Measurements from ENCODE around the gene INTS3.
"Not testable (repeated sequence)": the region's sequence is repeated elsewhere in the genome, so short reads cannot be mapped to it uniquely, and the experiment has no call there.

INTS3 gene

DNA sequence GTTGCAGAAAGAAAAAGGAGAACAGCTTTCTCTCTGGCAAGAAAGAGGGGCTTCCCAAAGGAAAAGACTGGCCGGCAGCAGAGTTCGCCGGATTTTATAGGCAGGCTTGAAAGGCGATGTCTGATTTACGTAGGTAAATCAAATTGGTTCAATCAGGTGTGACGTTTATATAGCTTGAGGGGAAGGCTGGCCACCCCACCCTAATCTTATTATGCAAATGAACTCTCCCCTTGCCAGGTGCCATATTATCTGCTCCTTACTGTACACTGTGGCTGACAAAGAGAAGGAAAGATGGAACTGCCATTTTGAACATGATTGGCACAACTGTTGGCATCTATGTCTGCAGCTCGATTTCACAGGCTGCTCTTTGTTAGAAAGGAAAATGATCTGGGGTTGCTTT lies 16.8 kb upstream of the INTS3 start:
- DNase-seq: no peak

DNA sequence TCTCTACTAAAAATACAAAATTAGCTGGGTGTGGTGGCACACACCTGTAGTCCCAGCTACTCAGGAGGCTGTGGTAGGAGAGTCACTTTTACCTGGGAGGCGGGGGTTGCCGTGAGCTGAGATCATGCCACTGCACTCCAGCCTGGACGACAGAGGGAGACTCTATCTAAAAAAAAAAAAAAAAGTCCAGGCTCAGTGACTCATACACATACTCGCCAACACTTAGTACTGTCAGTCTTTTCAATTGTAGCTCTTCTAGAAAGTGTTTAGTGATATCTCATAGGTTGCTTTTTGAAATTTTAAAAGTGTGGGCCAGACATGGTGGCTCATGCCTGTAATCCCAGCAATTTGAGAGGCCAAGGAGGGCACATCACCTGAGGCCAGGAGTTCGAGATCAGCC lies 11.6 kb upstream of the INTS3 start:
- DNase-seq: not testable (repeated sequence)

DNA sequence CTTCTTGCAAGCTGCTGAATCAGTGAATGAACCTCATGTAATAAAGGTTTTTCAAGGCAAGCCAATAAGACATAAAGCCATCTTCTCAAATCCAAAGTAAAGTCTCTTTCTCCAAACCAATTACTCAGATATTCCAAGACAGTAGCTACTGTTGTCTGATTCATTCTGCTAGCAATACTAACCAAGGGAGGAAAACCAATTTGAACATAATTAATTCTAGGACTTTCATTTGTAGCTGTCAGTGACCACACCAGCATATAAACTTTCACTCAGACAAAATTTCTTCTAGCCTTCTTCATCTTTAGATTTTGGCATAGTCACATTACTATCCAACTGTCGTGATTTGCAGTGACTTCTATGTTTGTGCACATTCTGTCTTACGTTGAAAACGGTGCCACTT lies 10.5 kb upstream of the INTS3 start:
- DNase-seq: no peak

DNA sequence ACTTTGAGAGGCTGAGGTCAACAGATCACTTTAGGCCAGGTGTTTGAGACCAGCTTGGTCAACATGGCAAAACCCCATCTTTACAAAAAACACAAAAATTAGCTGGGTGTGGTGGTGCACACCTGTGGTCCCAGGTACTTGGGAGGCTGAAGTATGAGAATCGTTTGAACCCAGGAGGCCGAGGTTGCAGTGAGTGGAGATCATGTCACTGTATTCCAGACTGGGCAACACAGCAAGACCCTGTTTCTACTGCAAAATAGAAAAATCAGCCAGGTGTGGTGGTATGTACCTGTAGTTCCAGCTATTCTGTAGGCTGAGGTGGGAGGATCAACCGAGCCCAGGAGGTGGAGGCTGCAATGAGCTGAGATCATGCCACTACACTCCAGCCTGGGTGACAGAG lies 4.2 kb upstream of the INTS3 start:
- no peak for DNase-seq

DNA sequence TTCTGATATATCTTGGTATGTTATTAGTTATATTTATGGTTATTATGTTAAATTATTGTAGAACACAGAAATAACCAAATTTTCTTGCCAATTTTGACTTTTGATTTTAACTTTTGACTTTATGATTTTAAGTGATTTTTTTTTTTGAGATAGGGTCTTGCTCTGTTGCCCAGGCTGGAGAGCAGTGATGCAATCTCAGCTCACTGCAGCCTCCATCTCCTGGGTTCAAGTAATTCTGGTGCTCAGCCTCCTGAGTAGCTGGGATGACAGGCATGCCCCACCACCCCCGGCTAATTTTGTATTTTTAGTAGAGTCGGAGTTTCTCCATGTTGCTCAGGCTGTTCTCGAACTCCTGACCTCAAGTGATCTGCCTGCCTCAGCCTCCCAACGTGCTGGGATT lies 3.2 kb upstream of the INTS3 start:
- not testable (repeated sequence) for DNase-seq

DNA sequence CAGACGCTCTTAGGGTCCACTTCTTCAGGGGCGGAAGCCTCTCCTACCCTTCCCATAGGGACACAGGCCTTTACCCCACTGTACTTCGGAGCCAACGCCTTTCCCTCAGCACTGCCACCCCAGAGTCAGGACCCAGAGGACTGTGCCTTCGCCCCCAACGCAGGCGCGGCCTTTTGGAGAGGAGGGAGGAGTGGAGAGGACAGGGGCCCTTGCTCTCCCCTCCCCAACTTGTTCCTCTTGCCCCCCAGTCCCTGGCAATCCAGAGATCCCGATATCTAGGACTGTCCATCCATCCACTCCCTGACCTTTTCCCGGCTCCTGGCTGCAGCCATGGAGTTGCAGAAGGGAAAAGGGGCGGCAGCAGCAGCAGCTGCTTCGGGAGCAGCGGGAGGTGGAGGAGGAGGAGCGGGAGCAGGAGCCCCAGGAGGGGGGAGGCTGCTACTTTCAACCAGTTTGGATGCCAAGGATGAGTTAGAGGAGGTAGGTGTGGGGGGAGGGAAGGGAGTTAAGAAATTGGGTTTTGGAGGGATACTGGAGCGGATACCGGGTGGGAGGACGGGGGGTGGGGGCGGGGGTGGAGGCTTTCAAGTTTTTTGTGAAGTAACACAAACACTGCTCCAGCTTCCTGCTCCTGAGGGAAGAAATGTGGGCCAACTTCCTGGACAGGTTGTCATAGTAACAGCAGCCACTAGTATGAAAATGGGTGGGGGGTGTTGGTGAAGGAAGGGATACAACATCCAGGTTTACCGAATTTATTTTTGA lies 636 bp downstream of the INTS3 start:
- peak; percentile 7 to 34 for DNase-seq

DNA sequence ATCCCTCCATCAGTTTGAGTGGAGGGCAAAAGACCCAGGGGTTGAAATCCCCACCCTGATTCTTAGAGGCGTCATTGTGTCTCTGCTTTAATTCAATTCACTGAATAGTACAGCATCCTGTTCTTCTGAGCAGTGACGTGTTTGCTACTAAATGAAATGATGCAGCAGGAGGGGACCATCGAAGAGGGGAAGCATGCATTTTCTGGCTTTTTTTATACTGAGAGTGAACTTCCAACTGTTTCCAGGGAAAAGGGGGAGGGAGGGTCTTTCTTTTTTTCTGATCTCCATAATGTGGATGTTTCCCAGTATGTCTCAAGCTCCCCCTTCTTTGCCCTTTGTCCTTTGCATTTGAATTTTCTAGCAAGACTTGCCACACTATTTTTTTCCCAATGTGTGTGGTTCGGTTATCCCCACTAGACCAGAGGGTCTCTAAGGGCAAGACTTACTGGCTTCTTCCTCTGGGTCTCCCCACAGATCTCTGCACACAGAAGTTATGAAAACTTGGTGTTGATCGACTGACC lies 2.7 kb downstream of the INTS3 start:
- DNase-seq: no peak

GRCh38 chr1:153733970-153734369 lies 6.1 kb downstream of the INTS3 start:
- DNase-seq: no peak

- DNase-seq: no peak
These were observed 6.7 kb downstream of the INTS3 start for GRCh38 chr1:153734396-153735089.

- no peak for DNase-seq
These were observed 7.2 kb downstream of the INTS3 start for GRCh38 chr1:153735090-153735420.

DNA sequence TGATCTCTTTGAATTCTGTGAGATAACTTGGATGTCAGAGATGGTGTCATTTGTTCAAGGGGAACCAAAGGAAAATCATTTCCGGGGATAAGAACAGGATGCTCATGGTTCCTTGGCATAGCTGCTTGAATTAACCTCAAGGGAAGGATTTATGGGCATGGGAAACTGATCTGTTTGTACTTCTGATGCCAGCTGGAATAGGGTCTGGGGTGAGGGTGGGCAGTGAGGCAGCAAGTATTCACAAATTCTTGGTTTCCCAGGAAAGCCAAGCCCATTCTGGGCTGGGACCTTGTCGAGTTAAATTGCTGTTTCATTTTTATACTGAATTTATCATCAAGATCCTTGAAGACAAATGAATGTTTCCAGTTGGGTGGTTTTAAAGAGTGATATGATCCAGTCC lies 14.1 kb downstream of the INTS3 start:
- no peak for DNase-seq

- DNase-seq: no peak
These were observed 14.7 kb downstream of the INTS3 start for GRCh38 chr1:153742411-153743142.

- DNase-seq: no peak
These were observed 17.6 kb downstream of the INTS3 start for GRCh38 chr1:153745417-153745816.

GRCh38 chr1:153746174-153746573 lies 18.3 kb downstream of the INTS3 start:
- DNase-seq: no peak

GRCh38 chr1:153748903-153749302 lies 21.1 kb downstream of the INTS3 start:
- no peak for DNase-seq

DNA sequence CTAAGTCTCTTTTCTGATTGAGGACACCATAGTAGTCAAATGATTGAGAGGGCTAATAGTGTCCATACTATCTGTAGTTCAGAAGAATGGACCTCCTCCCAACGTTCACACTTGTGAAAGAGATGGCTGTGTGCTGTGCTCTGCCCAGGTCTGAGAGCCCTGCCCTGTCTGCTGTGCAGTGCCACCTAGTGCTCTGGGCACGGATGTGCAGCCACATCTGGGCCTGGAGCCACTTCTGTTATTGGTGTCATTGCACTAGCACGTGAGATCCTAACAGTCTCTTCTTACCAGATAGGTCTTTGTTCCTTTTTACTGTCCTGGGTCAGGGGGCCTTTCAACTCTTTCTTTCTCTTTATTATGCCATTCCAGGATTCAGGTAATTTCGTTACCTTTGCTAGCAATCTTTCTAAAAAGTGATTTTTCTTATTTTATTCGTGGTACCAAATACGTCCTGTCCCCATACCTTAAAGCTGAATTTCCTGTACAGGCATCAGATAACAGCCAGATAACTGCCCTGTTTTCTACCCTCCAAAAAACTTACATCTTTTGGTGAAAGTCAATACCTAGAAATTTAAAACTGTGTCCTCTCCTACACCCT lies 21.7 kb downstream of the INTS3 start:
- DNase-seq: peak; percentile 37 to 83

DNA sequence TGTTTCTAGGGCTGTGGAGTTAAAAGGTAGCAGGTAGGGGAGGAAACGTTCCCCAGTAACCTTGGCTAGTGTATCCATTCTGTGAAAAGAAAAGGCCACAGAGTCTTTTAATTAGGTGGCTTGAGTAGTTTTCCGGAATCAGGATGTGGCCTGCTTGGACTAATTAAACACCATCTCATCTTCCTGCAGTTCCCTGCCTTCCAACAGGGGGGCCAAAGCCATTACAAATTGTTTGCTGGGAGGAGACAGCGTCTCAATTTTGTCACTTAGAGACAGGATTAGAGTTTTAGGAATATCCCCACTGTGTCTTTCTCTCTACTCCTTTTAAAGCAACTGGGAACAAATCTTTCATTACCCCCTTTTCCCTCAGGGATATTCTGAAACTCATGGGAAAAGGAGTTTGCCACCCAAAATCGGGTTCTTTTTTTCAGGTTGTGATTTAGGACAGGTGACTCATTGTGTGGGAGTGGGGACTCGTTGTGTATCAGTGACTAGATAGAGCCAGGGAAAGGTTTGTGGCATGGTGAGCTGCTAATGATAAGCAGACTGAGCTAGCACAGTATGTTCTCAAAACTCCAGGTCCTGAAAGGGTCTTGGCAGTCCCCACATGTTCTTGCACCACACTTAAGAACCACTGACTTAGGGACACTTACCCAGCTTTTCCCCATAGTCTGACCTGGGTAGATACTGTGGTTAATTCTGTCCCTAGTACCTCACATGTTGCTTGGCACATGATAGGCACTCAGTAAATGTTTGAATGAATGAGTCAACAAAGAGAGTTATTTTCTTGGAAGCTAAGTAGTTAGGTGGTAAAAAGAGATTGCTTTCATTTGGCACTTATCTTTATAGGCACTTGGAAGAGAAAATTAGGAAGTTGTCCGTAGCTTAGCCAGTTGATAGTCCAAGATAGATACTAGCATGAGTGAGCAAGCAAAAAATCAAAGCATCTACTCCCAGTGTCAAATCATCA lies 22.5 kb downstream of the INTS3 start:
- no peak for DNase-seq

DNA sequence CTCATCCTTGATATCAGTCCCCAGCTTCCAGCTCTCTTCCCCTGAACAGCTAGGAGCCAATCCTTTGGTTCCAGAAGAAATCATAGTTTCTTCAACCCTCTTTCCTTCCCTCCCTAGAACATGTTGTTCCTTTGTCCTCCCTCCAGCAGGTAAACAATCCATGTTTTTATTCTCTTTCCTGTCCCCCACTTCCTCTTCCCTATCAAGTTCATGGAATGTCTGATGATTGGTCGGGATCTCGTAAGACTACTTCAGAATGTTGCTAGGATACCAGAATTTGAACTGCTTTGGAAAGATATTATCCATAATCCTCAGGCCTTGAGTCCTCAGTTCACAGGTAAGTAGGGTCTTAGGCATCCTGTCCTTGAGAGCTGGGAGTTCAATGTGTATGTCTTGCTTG lies 24.2 kb downstream of the INTS3 start:
- no peak for DNase-seq

GRCh38 chr1:153752571-153753195 lies 24.8 kb downstream of the INTS3 start:
- no peak for DNase-seq

DNA sequence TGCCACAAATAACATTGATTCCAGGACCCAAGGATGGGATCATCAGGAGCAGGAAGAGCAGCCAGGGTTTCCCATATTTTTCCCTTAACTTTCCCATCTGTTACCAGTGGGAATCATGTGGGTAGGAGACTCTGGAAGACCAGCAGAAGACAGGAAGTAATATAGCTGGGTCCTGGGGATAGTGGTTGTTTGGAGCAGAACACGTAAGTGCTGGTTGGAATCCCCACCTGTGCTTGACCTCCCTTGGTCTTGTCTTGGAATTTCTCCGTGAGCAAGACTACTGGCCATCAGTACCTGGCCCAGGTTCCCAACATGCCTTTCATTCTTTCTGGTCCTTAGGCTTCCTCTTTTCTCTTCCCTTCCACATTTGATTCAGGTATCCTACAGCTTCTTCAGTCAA lies 26.4 kb downstream of the INTS3 start:
- no peak for DNase-seq

DNA sequence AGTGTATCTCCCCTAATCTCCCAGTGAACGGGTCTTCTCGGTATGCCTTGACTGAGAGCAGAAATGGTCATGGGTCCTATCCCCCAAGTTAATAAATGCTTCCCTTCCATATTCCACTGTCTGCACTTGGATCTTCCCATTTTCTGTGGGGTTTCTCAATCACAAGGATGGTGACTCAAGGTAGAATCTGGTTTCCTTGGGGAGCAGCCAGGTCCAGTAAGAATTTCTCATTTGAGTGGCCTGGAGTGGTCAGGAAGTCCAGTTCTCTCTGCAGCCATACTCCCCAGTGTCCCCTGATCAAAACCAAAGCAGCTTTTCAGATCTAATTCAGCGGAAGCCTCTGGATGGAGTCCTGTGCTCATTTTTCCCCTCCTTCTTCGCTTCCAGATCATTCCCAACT lies 32.6 kb downstream of the INTS3 start:
- DNase-seq: no peak

All from NCI-H446 (cell line).